Left lung (tissue), 10 donors: ENCODE data around the gene PDSS2. TPM values are rescaled to one million over a fixed set of nuclear protein-coding genes. Genes with fewer than 3 reads are reported as not detected.

Source experiments
- ATAC-seq: fragments of 200-7000 bp; cut with Tn5 transposase; one replicate; pipeline ENCODE4 v1.9.1; 2020; ENCODE audit warnings: moderate library complexity
- DNase-seq, 4 donors: peaks; one replicate each; pipeline ENCODE4 v3.0.0-alpha.2; 2013 to 2020
- H3K27ac ChIP-seq, 2 donors: fragments of 200-600 bp; sonication (generic) in 1 of 2; one replicate each; pipeline versions ENCODE4 v1.5.0 to v1.8.0; 2020 to 2021
- H3K27me3 ChIP-seq, 2 donors: fragments of 200-600 bp; sonication (generic) in 1 of 2; one replicate each; pipeline versions ENCODE4 v1.5.0 to v1.8.0; 2020 to 2021
- H3K36me3 ChIP-seq, 2 donors: fragments of 200-600 bp; sonication (generic) in 1 of 2; one replicate each; pipeline versions ENCODE4 v1.5.0 to v1.8.0; 2020 to 2021
- H3K4me1 ChIP-seq, 2 donors: fragments of 200-600 bp; one replicate each; pipeline ENCODE4 v1.8.0; 2021
- H3K4me3 ChIP-seq, 2 donors: fragments of 200-600 bp; sonication (generic) in 1 of 2; one replicate each; pipeline versions ENCODE4 v1.5.0 to v1.8.0; 2020 to 2021; ENCODE audit warnings: mild to moderate bottlenecking in 1 of 2
- H3K9me3 ChIP-seq, 2 donors: fragments of 200-600 bp; sonication (generic) in 1 of 2; one replicate each; pipeline versions ENCODE4 v1.5.0 to v1.8.0; 2020 to 2021
- intact Hi-C, 2 donors: fragments of 100-400 bp; cut with DNase I; formaldehyde crosslinking; loops; one replicate each; pipeline versions ENCODE4 v1.11.2 to v1.14.2; 2022
- polyA plus RNA-seq, 6 donors: library from polyadenylated mRNA; unstranded; fragments of 120-200 nt; gene quantifications; one replicate each; pipeline ENCODE4 v1.2.1, GENCODE V29; 2013; ENCODE audit not compliant: insufficient read length in 6 of 6
- total RNA-seq, 2 donors: library from RNA; stranded (reverse); fragmentation: NEBNext Ultra II Directional; extraction: Animal tissue kit (Norgen Biotek cat#: 25700); gene quantifications; one replicate each; pipeline ENCODE4 v1.2.1, GENCODE V29; 2021
- TF ChIP-seq, protein P1 (sequence below), 2 donors: fragments of 200-600 bp; sonication (generic) in 1 of 2; IDR thresholded peaks; one replicate each; pipeline versions ENCODE4 v1.5.0 to v1.8.0; 2021; ENCODE audit warnings: antibody characterized with exemption in 2 of 2
- donor health status: DM: no; HTN: yes; CAD: no.
- donor health status: DM: no; HTN: no; CAD: no.

The PDSS2 gene
- total and polyA plus RNA-seq, 8 donors = 13.9 to 20.6 (median 16.4) TPM

DNA sequence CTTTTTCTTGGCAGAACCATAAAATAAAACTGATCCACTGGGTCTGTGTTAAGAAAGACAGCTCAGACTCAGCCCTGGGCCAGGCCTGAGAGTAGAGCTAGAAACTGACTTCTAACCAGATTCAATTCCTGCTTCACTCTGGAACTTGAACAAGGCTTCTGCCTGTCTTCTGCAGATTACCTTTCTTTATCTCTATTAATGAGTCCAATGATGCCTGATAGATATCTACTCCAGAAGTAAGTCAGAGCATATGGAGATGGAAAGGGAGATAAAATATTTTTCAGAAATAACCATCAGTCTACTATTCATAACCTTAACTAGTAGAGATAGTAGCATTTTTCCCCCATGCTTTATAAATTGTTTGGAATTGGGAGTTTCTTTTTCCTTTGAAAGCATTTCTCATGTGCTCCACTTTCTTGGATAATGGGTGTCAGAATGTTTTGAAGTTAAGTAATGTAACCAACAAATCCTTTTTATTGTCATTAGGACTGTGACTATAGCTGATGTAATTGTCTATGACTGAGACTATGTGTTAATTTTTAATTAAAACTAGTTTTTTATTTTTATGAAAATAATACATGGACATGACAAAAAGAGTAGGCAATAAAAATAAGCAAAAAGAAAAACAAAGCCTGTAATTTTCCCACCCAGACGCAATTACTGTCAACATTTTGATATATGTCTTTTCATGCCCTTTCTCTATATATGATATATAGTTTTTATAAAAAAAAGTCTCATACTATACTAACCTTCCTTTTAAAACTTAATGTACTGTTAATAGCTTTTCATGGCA, 37.7 kb upstream of the PDSS2 start:
- Histone ChIP-seq H3K27ac (peak overlapping the region in 1 of 2 donors; percentile 29), H3K4me3 (no peak overlapping the region), H3K36me3 (no peaks in the 10 kb centered on the region), H3K9me3 (no peaks in the 10 kb centered on the region), H3K27me3 (peaks cover 0 to 38% of the 10 kb centered on the region in 2 donors), H3K4me1 (peaks cover 16 to 20% of the 10 kb centered on the region in 2 donors)
- TF ChIP-seq, protein P1, sequence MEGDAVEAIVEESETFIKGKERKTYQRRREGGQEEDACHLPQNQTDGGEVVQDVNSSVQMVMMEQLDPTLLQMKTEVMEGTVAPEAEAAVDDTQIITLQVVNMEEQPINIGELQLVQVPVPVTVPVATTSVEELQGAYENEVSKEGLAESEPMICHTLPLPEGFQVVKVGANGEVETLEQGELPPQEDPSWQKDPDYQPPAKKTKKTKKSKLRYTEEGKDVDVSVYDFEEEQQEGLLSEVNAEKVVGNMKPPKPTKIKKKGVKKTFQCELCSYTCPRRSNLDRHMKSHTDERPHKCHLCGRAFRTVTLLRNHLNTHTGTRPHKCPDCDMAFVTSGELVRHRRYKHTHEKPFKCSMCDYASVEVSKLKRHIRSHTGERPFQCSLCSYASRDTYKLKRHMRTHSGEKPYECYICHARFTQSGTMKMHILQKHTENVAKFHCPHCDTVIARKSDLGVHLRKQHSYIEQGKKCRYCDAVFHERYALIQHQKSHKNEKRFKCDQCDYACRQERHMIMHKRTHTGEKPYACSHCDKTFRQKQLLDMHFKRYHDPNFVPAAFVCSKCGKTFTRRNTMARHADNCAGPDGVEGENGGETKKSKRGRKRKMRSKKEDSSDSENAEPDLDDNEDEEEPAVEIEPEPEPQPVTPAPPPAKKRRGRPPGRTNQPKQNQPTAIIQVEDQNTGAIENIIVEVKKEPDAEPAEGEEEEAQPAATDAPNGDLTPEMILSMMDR (IDR thresholded peaks at IDR 0.05) = no peak
- intact Hi-C loops = no loop called here
- no peak for ATAC-seq
- no peak for DNase-seq

DNA sequence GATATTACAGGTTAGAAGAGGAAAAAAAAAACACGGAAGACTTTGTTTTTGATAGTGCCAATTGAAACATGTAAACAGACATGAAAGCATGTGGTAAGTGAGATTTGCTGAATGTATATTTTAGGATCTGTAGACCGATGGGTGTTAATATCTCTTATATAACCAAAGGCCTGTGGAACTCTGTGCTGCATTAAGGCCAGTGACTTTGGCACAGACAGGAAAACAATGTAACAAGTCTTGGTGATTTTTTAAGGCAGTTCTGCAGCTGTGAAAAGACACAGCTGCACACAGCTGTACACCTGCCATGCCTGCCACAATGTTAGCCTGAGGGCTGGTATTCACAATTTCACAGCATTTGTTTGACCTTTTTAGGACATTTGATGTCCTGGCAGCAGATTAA, 36.6 kb upstream of the PDSS2 start:
- no peaks in the 10 kb centered on the region for H3K9me3 ChIP-seq
- DNase-seq = no peak
- H3K36me3 ChIP-seq = no peaks in the 10 kb centered on the region
- peaks cover 0 to 49% of the 10 kb centered on the region in 2 donors for H3K27me3 ChIP-seq
- H3K4me3 ChIP-seq = no peak overlapping the region
- H3K27ac ChIP-seq = peak overlapping the region; percentile 65 to 78
- intact Hi-C loops = no loop called here
- peaks cover 20 to 26% of the 10 kb centered on the region in 2 donors for H3K4me1 ChIP-seq
- ATAC-seq = peak; percentile 2
- TF ChIP-seq, protein P1 (IDR thresholded peaks at IDR 0.05) = no peak

DNA sequence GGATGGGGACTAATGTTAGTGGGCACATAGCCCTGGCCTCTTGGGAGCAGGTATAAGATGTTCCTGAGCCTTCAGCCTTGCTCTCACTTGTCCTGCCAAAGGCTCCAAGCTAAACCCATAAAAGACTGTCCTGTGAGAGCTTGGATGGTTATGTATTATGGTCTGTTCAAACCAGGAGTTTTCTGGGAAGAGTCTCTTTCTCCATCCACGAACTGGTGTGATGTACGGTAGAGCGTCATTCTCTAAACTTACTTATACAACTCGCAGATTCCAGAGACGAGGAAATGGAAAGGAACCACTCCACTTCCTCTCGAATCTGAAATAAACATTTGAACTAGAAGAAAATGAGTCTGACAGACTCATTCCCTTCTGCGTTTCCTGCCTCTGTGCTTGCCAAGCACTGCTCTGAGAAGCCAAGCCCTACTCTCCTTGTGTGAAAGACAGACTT, 35.9 kb upstream of the PDSS2 start:
- ATAC-seq (peak; percentile 62), DNase-seq (peak in 1 of 4 donors; percentile 68)
- TF ChIP-seq, protein P1 (IDR thresholded peaks at IDR 0.05) = no peak
- peaks cover 20 to 33% of the 10 kb centered on the region in 2 donors for H3K4me1 ChIP-seq
- no peak overlapping the region for H3K4me3 ChIP-seq
- intact Hi-C loops = no loop called here
- peaks cover 0 to 57% of the 10 kb centered on the region in 2 donors for H3K27me3 ChIP-seq
- no peaks in the 10 kb centered on the region for H3K36me3 ChIP-seq
- H3K27ac ChIP-seq = peak overlapping the region; percentile 65 to 78
- no peaks in the 10 kb centered on the region for H3K9me3 ChIP-seq

DNA sequence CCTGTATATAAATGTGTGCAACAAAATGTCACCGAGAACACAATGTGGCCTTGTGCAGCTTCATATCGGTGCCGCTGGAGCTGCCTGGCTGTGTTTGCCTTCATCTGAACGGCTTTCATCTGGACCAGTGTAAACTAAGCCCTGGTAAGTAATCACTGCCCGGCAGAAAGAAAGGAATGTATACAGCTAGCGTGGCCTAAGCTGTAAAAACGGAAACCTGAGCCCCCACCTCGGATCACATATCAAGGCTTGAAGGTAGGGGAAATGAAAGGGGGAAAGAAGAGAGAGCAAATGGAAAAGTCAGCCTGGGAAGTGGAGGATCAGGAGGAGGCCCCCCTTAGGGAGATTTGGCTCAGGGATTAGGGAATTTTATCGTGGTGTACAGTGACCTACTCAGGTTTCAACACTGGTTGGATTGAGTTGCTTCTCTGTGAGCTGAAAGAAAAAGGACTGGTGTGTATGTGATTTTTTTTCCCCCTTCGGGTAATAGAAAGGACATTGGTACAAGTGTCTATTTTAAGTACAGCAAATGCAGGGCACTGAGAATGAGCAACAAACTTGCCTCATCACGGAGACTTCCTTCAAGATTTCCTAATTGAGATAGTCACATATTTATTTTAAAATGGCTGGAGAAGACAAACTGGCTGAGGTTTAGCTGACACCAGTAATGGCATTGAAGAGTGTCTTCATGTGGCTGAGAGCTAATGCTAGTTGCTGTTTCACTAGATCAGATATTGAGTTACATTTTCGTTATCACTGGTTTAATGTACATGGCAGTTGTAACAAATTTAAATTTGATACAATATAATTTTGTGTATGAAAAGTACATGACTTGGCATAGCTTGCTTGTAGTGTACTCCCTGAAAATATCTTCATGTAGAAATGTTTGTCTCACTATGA, 34.0 kb upstream of the PDSS2 start:
- intact Hi-C loops = no loop called here
- H3K9me3 ChIP-seq = no peaks in the 10 kb centered on the region
- TF ChIP-seq, protein P1 (IDR thresholded peaks at IDR 0.05) = no peak
- H3K36me3 ChIP-seq = no peaks in the 10 kb centered on the region
- peak overlapping the region in 1 of 2 donors; percentile 21 for H3K27ac ChIP-seq
- peaks cover 20 to 47% of the 10 kb centered on the region in 2 donors for H3K4me1 ChIP-seq
- DNase-seq (no peak), ATAC-seq (peak; percentile 10)
- H3K27me3 ChIP-seq = peaks cover 0 to 74% of the 10 kb centered on the region in 2 donors
- H3K4me3 ChIP-seq = no peak overlapping the region
